Fibroblast of the aortic adventitia (primary cell): ENCODE measurements around the gene DUXB. TPM values are rescaled to one million over a fixed set of nuclear protein-coding genes. Genes with fewer than 3 reads are reported as not detected.

Experiments used
- DNase-seq: peaks from one replicate; pipeline ENCODE4 v3.0.0-alpha.2; 2010; ENCODE audit warnings: low read depth
- H3K4me3 ChIP-seq: 2 replicates; pipeline ENCODE4 v1.5.1; 2011; ENCODE audit warnings: low read depth, mild to moderate bottlenecking, control low read depth, low read length, moderate library complexity
- total RNA-seq: library from RNA; depleted of rRNA; stranded (reverse); fragments of >200 nt; gene quantifications from 2 replicates; pipeline ENCODE4 v1.2.3, GENCODE V29; 2012; ENCODE audit warnings: low replicate concordance
- TF ChIP-seq, protein P1 (sequence below): IDR thresholded peaks from 2 replicates; pipeline ENCODE4 v1.5.1; 2011; ENCODE audit warnings: mild to moderate bottlenecking, low read length, control low read depth, inconsistent platforms; ENCODE audit not compliant: insufficient read depth

Gene DUXB
- total RNA-seq, 1 donor: not detected

DNA sequence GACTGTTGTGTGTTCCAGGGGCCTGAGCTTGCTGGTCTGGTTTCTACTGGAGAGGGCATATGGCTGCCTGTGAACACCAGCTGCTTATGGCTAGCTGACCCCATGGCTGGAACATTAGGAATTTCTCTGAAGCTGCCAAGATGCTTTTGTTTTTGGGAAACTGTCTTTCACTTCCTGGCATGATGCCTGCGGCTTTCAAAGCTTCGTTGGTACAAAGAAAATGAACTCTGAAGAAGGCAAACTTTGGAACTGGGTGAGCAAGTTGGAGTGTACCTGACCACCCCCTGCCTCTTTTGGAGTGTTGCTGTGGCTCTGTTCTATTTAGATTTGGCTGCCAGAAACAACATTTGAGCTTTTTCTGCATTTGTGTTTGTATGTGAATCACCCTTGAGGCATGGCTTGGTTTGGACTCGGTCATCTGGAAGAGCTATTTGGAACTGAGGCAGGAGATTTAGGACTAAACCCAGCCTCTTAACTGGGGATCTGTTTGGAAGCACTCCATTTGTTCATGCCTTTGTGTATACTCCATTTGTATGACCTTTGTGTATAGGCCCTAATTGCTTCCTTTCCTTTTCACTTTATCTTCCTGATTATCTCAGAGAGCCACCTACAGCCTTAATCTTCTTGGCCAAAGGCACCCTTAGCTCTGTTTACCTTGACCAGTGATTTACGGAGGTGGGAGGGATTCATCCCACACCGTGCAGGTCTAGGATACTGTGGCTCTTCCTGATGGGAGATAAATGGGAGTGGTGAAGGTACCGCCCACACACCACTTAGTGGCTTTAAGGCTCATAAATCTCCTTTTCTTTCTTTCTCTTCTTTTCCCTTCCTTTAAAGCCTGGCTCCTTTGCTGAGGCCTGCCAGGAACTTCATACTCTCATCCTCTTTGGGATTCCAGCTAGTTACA is 32.3 kb upstream of the DUXB start:
- peak; percentile 97 for DNase-seq

DNA sequence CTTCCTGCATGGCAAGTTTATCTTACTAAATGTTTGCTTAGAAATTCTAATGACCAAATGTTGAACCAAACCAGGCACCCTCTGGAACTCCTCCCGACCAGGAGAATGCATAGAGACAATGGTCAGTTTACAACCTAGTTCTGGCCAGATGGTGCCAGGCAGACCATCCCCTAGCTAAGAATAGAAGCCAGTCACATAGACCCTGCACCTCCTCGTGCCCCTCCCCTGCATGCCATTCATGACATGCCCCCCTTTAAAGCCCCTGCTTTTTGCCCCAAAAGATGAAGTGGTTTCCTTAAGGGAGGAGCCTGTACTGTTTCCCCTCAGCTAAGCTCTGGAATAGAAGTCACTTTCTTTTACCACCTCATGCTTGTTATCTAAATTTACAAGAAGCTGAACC is 31.6 kb upstream of the DUXB start:
- no peak overlapping the region for H3K4me3 ChIP-seq
- TF ChIP-seq, protein P1, sequence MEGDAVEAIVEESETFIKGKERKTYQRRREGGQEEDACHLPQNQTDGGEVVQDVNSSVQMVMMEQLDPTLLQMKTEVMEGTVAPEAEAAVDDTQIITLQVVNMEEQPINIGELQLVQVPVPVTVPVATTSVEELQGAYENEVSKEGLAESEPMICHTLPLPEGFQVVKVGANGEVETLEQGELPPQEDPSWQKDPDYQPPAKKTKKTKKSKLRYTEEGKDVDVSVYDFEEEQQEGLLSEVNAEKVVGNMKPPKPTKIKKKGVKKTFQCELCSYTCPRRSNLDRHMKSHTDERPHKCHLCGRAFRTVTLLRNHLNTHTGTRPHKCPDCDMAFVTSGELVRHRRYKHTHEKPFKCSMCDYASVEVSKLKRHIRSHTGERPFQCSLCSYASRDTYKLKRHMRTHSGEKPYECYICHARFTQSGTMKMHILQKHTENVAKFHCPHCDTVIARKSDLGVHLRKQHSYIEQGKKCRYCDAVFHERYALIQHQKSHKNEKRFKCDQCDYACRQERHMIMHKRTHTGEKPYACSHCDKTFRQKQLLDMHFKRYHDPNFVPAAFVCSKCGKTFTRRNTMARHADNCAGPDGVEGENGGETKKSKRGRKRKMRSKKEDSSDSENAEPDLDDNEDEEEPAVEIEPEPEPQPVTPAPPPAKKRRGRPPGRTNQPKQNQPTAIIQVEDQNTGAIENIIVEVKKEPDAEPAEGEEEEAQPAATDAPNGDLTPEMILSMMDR: no peak
- no peak for DNase-seq

More for the DNA sequence above, 32.3 kb upstream of the DUXB start:
- H3K4me3 ChIP-seq: no peak overlapping the region
- TF ChIP-seq, protein P1: no peak

DNA sequence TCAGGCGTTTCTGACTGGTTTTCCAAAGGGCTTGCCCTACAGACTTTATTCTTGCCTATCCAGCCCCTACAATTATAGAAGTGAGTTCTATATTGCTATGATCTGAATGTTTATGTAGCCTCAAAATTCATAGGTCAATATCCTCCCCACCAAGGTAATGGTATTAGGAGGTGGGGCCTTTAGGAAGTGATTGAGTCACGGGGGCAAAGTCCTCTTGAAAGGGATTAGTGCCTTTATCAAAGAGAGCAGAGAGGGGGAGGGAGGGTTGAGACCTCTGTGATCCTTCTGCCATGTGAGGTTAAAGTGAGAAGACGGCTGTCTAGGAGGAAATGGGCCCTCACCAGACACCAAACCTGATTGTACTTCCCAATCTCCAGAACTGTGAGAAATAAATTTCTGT is 26.0 kb upstream of the DUXB start:
- TF ChIP-seq, protein P1: no peak
- no peak for DNase-seq
- no peak overlapping the region for H3K4me3 ChIP-seq

DNA sequence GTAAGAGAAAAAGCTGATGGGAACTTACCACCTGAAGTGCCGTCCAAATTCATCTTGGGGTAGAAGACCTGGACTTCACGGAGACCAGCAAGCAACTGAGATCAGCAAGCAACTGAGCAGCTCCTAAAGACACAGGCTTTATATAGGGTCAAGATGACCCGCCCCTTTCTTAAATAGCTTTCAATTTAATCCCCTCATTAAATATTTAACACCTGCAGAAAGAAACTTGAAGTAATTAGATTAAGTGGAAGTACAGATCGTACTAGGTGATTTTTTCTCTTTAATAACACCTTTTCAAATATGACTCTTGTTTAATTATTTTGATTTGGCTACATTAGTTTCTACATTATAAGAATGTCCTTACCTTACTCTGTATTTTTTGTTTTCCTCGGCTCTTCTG is 25.1 kb upstream of the DUXB start, which contains the start of gene CPHXL:
CPHXL (minus strand) TSS at position 101 of the 400 bp plus-strand sequence; CDS start at position 53, 48 bp downstream.
- no peak within 1 kb of the TSS for H3K4me3 ChIP-seq
- TF ChIP-seq, protein P1: no peak
- no peak for DNase-seq

DNA sequence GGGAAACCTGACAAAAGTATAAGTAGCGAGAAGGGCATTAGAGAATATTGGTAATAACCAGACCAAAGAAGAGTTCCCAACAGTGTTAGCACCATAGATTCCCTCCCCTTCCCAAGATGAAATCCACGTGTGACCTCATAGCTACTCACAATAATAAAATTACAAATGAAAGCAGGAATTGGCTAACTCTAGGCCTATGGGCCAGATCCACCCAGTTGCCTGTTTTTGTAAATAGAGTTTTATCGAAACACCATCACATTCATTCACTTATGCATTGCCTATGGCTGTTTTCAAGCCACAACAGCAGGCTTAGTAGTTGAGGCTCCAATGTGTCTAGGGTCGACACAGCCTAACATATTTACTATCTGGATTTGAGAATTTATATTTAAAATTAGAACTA is 17.2 kb upstream of the DUXB start:
- no peak for DNase-seq
- TF ChIP-seq, protein P1: no peak
- H3K4me3 ChIP-seq: no peak overlapping the region

DNA sequence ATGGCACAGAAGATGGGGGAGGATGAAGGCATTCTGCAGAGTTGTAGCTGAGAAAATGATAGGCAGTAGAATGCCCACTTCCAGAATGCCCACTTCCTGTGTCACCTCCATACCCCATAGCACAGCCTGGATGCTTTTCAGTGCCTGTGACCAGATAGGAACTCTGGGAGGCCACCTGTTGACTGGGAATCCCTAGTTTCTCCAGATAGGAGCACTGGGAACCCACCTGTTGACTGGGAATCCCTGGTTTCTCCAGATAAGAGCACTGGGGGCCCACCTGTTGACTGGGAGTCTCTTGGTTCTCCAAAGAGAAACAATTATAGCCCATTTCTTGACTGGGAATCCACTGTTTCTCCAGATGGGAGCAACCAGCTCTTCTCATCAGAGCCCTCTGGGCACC is 13.4 kb upstream of the DUXB start:
- H3K4me3 ChIP-seq: no peak overlapping the region
- DNase-seq: no peak
- TF ChIP-seq, protein P1: no peak

DNA sequence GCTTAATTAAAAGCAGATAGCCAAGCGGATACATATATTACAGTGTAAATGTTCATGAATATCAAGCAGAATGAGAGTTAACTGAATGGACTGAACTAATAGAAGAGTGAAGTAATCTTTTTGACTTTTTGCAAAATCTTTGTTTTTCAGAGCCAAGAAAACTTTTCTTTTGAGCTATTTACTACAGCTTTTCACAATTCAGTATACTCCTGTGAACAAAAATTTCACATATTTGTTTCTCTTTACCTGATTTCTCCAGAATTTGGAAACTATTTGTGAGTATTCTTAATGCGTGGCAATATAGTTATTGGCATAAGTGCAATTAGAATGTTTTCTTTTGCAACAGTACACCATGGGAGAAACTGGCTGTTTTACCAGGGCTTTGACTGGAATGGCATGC is 9.1 kb upstream of the DUXB start:
- H3K4me3 ChIP-seq: no peak overlapping the region
- DNase-seq: no peak
- TF ChIP-seq, protein P1: no peak
